RPMI7951 (cell line): ENCODE results near the gene ZNF473. TPM values are rescaled to one million over a fixed set of nuclear protein-coding genes. Genes with fewer than 3 reads are reported as not detected.

Experiments used
- DNase-seq: peaks from one replicate; pipeline ENCODE4 v3.0.0-alpha.2; 2012; ENCODE audit warnings: low read depth
- total RNA-seq: library from RNA; depleted of rRNA; stranded (reverse); fragments of >200 nt; shearing (Covaris generic); gene quantifications from 2 replicates; pipeline ENCODE4 v1.2.3, GENCODE V29; 2014; rRNA removed

The ZNF473 gene
- 14.2 and 19.1 TPM in 2 replicates for total RNA-seq

GRCh38 chr19:50025794-50026549, at the start of gene ZNF473:
TSS of gene ZNF473 (plus strand) at chr19:50026005. CDS start at chr19:50031083, 5,078 bp downstream.
- peak; percentile 96 for DNase-seq

GRCh38 chr19:49976496-49976895, 49.3 kb upstream of the ZNF473 start:
- DNase-seq: no peak

GRCh38 chr19:49977076-49977475, 48.7 kb upstream of the ZNF473 start:
- no peak for DNase-seq

GRCh38 chr19:49977881-49978280, 47.9 kb upstream of the ZNF473 start:
- DNase-seq: no peak

- no peak for DNase-seq
Measured at GRCh38 chr19:49978324-49978723, 47.5 kb upstream of the ZNF473 start.

GRCh38 chr19:49981603-49982593, 43.9 kb upstream of the ZNF473 start:
- DNase-seq: no peak

- DNase-seq: peak; percentile 51
Measured at GRCh38 chr19:49983645-49984229, 42.1 kb upstream of the ZNF473 start.

- no peak for DNase-seq
Measured at GRCh38 chr19:49984491-49984890, 41.3 kb upstream of the ZNF473 start.

GRCh38 chr19:49985871-49986270, 39.9 kb upstream of the ZNF473 start:
- no peak for DNase-seq

- no peak for DNase-seq
Measured at GRCh38 chr19:49986354-49986753, 39.5 kb upstream of the ZNF473 start.

- DNase-seq: peak; percentile 92
Measured at GRCh38 chr19:49987159-49987698, 38.6 kb upstream of the ZNF473 start.

GRCh38 chr19:49988007-49988406, 37.8 kb upstream of the ZNF473 start:
- no peak for DNase-seq

GRCh38 chr19:49988433-49988832, 37.4 kb upstream of the ZNF473 start:
- peak; percentile 75 for DNase-seq

GRCh38 chr19:49997709-49998108, 28.1 kb upstream of the ZNF473 start:
- DNase-seq: peak; percentile 39

GRCh38 chr19:49999371-50000010, 26.3 kb upstream of the ZNF473 start:
- DNase-seq: no peak

- no peak for DNase-seq
Measured at GRCh38 chr19:50000038-50000840, 25.6 kb upstream of the ZNF473 start.

- no peak for DNase-seq
Measured at GRCh38 chr19:50000841-50001557, 24.8 kb upstream of the ZNF473 start.

- no peak for DNase-seq
Measured at GRCh38 chr19:50001775-50002174, 24.0 kb upstream of the ZNF473 start.

GRCh38 chr19:50002386-50002960, 23.3 kb upstream of the ZNF473 start:
- no peak for DNase-seq
